GM21737 (cell line): ENCODE results near the gene ATP5PO.
"Not testable (repeated sequence)": the region's sequence is repeated elsewhere in the genome, so short reads cannot be mapped to it uniquely, and the experiment has no call there.

Experiments
- ATAC-seq: cut with Tn5 transposase; IDR thresholded peaks from one replicate; pipeline ENCODE4 v1.9.1; 2021; ENCODE audit warnings: mild to moderate bottlenecking, moderate library complexity; ENCODE audit not compliant: unreplicated experiment

Gene ATP5PO

GRCh38 chr21:33872881-33873515, 42.6 kb downstream of the ATP5PO start:
- ATAC-seq, result no peak

- ATAC-seq, result no peak
These were observed 44.4 kb downstream of the ATP5PO start for GRCh38 chr21:33871171-33871570.

DNA sequence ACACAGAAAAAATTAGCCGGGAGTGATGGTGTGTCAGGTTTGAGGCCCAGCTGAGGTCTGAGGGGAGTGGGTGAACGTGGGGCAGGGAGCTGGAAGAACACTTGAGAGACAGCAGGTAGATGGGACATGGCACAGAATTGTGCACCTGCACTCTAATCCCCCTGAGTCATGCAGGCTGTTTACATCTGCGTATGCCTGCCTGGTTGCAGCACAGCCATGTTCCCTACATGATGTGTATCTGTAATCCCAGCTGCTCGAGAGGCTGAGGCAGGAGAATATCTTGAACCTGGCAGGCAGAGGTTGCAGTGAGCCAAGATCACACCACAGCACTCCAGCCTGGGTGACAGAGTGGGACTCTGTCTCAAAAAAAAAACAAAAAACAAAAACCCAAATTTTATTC, 44.8 kb downstream of the ATP5PO start:
- ATAC-seq, result no peak

DNA sequence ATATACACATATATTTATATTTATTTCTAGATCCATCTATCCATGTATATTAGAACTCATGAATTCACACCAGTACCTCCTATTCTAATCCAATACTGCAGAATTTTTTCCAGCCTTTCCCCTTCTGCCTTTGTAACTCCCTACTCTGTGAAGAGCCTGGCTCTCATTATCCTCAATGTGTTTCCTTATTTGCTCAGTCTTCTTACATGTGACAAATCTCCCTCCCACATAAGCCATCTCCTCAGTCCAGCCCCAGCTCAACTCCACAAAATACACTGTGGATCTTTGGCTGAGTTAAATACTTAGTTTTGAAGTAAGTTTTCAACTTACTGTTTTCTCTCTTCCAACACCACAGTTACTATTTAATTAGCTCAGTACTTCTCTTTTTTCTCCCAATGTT, 45.7 kb downstream of the ATP5PO start:
- no peak for ATAC-seq

DNA sequence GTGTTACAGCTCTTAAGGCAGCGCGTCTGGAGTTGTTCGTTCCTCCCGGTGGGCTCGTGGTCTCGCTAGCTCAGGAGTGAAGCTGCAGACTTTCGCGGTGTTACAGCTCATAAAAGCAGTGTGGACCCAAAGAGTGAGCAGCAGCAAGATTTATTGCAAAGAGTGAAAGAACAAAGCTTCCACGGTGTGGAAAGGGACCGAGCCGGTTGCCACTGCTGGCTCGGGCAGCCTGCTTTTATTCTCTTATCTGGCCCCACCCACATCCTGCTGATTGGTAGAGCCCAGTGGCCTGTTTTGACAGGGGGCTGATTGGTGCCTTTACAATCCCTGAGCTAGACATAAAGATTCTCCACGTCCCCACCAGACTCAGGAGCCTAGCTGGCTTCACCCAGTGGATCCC, 47.7 kb downstream of the ATP5PO start:
- not testable (repeated sequence) for ATAC-seq

GRCh38 chr21:33866826-33867225, 48.8 kb downstream of the ATP5PO start:
- no peak for ATAC-seq

DNA sequence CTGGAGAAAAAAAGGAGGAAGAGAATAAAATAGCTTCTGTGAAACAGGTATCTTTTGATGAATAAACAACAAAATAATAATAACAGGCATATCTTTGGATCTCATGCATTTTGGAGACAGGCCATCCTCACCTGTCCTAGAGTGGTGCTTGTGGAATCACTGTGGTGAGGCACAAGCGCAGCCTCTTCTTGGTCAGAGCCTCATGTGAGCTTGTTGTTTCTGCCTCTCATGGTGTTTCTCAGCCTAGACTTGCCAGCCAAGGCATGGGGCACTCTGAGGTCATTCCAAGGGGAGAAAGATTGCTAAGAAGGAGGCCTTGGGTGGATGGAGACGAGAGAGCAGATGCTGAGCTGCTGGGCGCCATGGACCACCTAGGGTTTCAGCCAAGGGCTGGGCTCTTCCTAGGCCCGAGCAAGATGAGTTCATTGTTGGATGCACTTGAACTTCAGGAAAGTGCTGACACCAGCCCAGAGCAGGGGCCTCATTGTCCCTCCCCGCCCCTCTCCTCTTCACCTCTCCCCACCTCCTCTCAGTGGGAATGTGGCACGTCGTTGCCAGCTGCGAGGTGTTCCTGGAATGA, 49.5 kb downstream of the ATP5PO start:
- no peak for ATAC-seq

DNA sequence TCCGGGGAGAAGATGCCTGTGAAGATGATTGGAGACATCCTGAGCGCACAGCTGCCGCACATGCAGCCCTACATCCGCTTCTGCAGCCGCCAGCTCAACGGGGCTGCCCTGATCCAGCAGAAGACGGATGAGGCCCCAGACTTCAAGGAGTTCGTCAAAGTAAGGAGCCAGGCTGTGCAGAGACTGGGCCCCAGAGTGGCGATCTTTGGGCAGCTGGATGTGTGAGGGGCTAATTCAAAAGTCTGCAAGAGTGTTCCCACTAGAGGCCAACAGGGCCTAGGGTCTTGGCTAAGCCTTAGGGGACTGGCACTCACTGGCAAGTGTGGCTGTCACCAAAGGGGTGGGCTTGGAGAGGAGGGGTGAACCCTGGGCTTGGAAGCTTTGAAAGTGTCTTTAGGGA, 50.4 kb downstream of the ATP5PO start:
- ATAC-seq, result no peak

DNA sequence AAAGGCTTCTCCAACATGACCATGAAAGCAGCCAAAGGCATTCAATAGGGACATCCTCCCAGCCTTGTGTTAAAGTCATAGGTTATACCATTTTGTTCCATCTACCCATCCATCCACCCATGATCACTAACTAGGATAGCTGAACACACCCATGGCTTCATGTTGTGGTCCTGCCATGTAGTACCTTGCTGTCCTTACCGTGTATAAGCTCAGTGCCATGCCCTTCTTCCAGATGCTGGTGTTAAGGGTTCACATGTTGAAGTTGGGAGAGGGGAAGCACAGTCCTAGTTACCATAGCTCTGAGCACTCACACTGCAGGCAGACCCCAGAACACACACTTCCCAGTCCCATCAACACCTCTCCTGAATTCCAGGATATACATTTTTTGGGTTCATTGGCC, 51.5 kb downstream of the ATP5PO start:
- ATAC-seq, result no peak

- not testable (repeated sequence) for ATAC-seq
These were observed 52.4 kb downstream of the ATP5PO start for GRCh38 chr21:33863191-33863590.

DNA sequence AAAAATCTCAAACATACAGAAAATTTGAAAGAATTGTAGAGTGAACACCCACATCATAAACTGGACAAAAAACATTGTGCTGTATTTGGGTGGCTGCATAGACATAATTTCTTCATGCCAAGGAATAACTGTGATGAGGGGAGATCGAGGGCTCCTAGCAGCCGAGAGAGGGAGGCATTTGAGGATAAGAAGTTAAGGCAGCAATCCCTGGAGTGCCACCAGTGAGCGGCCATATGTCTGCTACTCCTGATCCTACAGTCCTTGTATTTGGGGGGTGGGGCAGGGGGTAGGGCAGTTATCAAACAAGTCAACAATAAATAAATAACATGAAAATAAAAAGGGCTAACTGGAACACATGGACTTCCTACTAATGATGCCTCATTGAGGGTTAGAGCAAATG, 54.5 kb downstream of the ATP5PO start:
- no peak for ATAC-seq

GRCh38 chr21:33860332-33860879, 55.2 kb downstream of the ATP5PO start:
- no peak for ATAC-seq

GRCh38 chr21:33859373-33860102, 56.1 kb downstream of the ATP5PO start:
- no peak for ATAC-seq

- no peak for ATAC-seq
These were observed 56.8 kb downstream of the ATP5PO start for GRCh38 chr21:33858667-33859372.

GRCh38 chr21:33857846-33858666, 57.5 kb downstream of the ATP5PO start:
- ATAC-seq, result no peak

DNA sequence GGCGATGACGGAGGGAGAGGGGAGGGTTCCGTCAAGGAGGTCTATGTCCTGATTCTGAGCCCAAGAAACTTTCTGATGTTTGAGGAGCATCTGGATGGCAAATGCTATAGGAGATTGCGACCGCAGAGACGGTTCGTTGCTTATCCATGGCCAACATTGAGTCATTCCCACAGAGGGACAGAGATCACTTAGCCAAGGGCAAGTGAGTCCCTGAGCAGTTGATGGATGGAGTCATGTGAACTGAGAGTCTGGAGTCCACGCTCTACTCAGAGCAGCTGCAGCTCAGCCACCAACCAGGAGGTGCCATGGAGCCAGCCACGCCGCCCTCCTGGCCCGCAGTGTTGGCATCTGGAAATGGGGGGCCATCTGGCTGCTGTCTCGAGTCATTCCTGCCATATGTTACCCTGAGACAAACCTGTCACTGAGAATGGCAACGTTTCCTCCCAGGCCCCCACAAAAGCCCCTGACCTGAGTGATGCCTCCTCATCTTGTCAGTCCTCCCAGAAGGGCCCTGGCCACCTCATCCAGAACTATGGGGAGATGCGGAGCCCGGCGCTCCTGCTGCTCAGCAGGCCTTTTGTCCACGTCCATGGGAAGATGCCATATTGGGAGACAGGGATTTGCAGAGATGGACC, 58.6 kb downstream of the ATP5PO start:
- ATAC-seq, result no peak

DNA sequence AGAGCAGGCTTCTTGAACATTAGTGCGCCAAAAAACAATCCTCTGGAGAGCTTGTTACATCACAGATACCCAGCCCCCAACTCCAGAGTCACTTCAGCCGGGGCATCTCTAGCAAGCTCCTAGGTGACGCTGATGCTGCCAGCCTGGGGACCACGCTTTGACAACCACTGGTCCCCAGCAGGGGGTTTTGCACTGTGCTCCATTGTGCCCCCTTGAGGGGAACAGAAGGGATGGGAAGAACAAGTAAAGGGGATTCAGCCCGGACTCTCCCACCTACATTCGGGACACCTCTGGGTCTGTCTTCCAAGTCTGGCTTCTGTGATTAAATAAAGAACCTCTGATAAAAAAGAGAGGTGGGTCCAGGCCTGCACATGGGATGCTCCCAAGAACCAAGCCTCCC, 60.4 kb downstream of the ATP5PO start:
- ATAC-seq, result no peak

DNA sequence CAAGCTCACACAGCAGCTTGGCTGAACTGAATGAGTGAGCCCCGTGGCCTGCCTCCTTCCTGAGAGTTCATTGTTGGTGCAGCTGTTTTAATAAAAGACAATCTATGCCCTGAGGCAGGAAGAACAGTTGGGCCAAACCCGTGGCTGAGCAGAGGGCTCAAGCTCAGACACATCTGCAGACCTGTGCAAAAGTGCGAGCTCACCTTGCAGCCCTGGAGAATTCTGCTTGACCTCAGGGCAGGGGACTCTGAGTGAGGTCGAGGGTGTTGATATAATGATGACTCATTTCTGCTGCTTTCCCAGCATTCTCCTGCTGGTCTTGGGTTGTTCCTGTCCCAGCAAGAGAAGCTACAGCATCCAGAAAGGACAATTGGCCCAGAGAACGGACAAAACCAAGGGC, 61.0 kb downstream of the ATP5PO start:
- ATAC-seq, result no peak
